Stimulated activated CD8-positive, alpha-beta memory T cell treated with anti-CD3 and anti-CD28 coated beads, Interleukin-12 subunit alpha, Interleukin-12 subunit beta, amount 100 ng/mL, for 24 hours (primary cell): ENCODE data around the gene LUC7L.
"Not testable (repeated sequence)": the region's sequence is repeated elsewhere in the genome, so short reads cannot be mapped to it uniquely, and the experiment has no call there.

ENCODE experiments used
- DNase-seq: peaks from one replicate; pipeline ENCODE4 v3.0.0-alpha.2; 2020; ENCODE audit errors: extremely low read depth

The LUC7L gene

DNA sequence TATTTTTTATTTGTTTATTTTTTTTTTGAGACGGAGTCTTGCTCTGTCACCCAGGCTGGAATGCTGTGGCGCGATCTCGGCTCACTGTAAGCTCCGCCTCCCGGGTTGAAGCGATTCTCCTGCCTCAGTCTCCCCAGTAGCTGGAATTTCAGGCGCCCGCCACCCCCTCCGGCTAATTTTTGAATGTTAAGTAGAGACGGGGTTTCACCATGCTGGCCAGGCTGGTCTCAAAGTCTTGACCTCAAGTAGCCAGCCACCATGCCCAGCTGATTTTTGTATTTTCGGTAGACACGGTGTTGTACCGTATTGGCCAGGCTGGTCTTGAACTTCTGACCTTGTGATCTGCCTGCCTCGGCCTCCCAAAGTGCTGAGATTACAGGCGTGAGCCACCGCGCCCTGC is 1.1 kb upstream of the LUC7L start:
- DNase-seq = not testable (repeated sequence)

DNA sequence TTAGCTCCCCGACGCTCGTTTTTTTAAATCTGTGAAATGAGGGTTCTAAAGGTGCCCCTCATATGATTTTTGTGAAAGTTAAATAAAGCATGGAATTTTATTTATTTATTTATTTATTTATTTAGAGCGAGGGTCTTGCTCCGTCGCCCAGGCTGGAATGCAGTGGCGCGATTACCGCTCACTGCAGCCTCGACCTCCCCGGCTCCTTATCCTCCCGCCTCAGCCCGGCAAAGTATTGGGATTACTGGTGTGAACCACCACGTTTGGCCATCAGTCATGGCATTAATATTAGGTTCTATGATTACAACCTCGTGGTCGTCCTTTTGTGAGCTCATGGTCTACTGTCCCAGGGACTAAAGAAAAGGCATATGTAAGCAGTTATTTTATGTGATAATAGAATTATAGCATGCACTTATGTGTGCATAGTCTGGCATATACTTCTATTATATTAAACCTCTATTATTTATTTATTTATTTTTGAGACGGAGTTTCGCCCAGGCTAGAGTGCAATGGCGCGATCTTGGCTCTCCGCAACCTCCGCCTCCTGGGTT is 557 bp upstream of the LUC7L start:
- no peak for DNase-seq

DNA sequence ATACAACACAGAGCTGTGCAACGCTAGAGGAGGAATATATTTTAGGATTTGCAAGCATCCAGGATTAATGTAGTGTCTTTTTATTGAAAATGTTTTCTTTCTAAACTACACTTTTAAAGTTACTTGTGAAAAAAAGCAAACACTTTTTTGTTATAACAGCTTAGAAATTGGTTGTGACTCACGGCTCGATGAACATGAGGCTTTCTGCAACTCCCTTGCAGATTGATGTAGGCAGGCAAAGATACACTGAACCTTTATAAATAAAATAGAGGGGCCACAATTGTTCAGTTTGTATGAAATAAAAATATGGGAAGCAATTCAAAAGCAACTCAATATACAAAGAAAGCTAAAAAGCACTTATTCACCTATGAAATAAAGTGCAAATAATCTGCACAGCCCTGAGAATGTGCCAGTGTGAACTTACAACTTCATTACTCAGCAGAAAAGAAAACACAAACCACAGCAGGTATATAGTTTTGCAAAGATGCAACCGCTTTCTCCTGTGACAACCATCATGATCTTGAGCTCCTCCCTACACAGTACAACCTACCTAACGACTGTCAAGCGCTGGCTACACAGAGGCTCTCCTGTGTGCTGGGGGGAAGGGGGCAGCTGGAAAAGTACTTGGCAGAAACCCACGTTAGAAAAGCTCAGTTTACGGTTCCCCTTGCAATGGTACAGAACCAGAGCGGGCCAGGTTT is 948 bp downstream of the LUC7L start:
- DNase-seq = no peak

DNA sequence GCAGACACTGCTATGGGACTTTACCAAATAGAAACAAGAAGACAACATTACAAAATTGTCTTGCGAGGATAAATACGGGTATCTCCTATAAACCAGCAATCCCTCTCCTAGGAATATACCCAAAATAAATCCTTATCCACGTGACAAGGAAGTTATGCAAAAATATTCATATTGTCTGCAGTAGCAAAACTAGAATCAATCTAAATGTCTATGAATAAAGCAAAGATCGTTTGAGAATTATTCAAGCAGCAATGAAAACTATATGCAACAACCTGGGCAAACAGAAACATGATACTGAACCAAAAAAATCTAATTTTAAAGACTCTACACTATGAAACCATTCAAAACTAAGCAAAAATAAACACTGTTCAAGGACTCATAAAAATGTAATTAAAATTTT is 9.2 kb downstream of the LUC7L start:
- no peak for DNase-seq

- no peak for DNase-seq
These were observed 16.2 kb downstream of the LUC7L start for GRCh38 chr16:212999-213398.

DNA sequence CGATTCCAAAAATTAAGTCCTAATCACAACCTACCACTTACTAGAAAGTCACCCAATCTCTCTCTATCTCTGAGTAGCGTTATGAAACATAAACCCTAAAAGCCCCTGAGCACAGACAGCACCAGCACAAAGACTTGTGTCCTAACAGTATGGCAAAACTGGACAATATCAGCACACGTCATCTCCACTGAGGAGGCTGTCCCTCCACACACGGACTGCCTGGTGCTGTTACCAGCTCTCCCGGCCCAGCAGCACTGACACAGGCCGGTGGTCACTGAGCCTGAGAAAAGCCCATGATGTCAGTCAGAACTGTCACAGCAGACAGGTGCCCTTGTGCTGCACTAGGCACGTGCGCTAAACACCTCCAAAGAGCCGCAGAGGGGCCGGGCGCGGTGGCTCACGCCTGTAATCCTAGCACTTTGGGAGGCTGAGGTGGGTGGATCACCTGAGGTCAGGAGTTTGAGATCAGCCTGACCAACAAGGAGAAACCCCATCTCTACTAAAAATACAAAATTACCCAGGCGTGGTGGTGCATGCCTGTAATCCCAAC is 17.5 kb downstream of the LUC7L start:
- not testable (repeated sequence) for DNase-seq

GRCh38 chr16:209359-209758 is 19.9 kb downstream of the LUC7L start:
- DNase-seq = not testable (repeated sequence)

GRCh38 chr16:204046-204445 is 25.2 kb downstream of the LUC7L start:
- not testable (repeated sequence) for DNase-seq

DNA sequence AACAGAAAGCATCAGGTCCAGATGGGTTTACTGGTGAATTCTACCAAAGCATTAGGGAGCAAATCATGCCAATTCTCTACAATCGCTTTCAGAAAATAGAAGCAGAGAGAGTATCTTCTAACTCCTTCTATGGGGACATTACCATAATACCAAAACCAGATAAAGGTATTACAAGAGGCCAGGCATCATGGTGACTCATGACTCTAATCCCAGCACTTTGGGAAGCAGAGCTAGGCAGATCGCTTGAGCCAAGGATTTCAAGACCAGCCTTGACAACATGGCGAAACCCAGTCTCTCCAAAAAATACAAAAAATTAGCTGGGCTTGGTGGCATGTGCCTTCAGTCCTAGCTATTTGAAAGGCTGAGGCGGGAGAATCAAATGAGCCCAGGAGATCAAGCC is 26.0 kb downstream of the LUC7L start:
- DNase-seq = no peak

DNA sequence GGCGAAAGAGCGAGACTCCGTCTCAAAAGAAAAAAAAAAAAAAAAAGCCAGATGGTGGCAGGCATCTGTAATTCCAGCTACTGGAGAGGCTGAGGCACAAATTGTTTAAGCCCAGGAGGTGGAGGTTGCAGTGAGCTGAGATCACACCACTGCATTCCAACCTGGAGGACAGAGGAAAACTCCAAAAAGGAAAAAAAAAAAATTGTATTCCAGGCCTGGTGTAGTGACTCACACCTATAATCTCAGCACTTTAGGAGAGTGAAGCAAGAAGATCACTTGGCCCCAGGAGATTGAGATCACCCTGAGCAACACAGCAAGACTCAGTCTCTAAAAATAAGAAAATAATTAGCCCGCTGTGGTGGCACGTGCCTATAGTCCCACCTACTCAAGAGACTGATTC is 28.9 kb downstream of the LUC7L start:
- DNase-seq = no peak

- DNase-seq = no peak
These were observed 34.7 kb downstream of the LUC7L start for GRCh38 chr16:194516-194915.

GRCh38 chr16:193441-193840 is 35.8 kb downstream of the LUC7L start:
- DNase-seq = no peak

GRCh38 chr16:192686-193085 is 36.6 kb downstream of the LUC7L start:
- no peak for DNase-seq

GRCh38 chr16:191831-192230 is 37.4 kb downstream of the LUC7L start:
- DNase-seq = no peak

GRCh38 chr16:189604-190186 is 39.6 kb downstream of the LUC7L start:
- DNase-seq = no peak

DNA sequence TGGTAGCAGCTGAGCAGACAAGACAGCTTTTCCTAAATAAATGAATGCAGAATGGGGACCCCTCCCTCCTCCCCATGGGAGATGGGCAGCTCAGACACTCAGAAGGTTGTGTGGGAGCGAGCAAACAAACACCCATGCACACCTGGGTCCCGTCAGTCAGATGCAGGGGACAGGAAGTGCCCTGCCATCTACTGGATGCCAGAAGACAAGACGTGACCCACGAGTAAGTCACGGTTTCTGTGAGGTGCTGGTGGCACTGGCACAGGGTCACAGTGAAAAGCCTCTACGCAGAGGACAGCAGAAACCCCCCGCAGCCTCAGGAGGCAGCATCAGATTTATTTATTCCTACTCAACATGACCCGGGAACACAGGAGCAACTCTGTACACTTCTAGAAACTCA is 40.6 kb downstream of the LUC7L start:
- no peak for DNase-seq

DNA sequence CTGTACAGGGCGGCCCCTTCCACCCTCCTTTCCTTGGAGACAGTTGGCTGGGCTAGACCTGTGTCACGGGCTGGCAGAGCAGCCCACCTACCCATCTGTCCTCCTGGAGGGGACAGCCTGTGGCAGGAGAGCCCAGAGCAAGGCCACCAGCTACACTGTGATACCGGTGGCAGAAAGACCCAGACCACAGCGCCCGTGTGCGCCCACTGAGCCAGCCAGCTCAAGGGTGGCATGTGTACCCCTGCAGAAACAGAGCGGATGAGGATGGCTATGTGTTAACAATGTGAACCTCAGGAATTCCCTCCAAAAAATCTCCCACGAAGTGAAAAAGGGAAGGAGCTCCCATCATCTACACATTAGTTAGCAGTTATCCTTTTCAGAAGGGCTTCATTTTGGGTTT is 41.9 kb downstream of the LUC7L start:
- DNase-seq = no peak

DNA sequence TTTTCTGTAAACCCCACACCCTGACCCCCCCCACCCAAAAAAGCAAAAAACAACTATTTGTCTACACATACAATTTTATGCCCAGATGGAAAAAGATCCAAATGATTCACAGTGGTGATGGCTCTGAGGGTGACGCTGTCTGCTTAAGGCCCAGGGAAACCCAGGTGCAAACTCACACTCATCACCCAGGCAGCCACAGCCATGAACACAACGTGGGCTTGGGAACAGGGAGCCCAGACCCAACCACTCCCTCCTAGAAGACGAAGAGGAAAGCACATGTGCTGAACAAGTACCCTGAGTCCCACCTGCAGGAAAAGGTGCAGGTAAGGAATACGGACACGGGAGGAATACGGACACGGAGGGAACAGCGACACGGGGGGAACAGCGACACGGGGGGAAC is 43.6 kb downstream of the LUC7L start:
- DNase-seq = no peak

DNA sequence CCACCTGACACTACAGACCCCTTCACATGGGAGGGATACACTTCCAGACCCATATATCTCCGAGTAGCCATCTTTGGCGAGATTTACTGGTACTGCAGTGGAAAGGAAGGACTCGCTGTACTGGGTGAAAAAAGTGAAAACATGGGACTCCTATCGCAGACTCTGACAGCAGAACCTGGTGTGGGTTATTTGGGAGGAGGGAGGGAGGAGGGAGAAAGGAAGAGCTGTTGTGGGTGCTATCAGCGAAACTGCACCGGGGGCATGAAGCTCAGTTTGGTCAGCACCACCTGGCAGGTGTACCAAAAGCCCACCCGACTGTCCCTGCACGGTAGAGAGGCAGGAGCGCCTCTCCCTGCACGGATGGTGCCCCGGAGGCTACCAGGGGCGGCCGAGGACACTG is 44.0 kb downstream of the LUC7L start:
- DNase-seq = no peak

GRCh38 chr16:183005-183404 is 46.2 kb downstream of the LUC7L start:
- no peak for DNase-seq

GRCh38 chr16:181565-182021 is 47.7 kb downstream of the LUC7L start:
- DNase-seq = peak; percentile 57

GRCh38 chr16:180681-181564 is 48.3 kb downstream of the LUC7L start:
- no peak for DNase-seq
